Ectodermal cell (in vitro differentiated cells): ENCODE results near the gene TMEM219.
"Not testable (repeated sequence)": the region's sequence is repeated elsewhere in the genome, so short reads cannot be mapped to it uniquely, and the experiment has no call there.

Source experiments
- H3K27ac ChIP-seq: 2 replicates; pipeline ENCODE4 v1.7.0; 2013; ENCODE audit warnings: mild to moderate bottlenecking, low read depth, low read length; ENCODE audit not compliant: insufficient read depth, poor library complexity, severe bottlenecking
- H3K27me3 ChIP-seq: 2 replicates; pipeline ENCODE4 v1.7.0; 2013; ENCODE audit warnings: mild to moderate bottlenecking, low read length; ENCODE audit not compliant: insufficient read depth, control insufficient read depth, poor library complexity, severe bottlenecking
- H3K36me3 ChIP-seq: one replicate; pipeline ENCODE4 v1.7.0; 2013; ENCODE audit warnings: low read length; ENCODE audit not compliant: control insufficient read depth, insufficient read depth
- H3K4me1 ChIP-seq: one replicate; pipeline ENCODE4 v1.7.0; 2013; ENCODE audit warnings: low read length; ENCODE audit not compliant: control insufficient read depth, insufficient read depth
- H3K4me3 ChIP-seq: 2 replicates; pipeline ENCODE4 v1.7.0; 2013; ENCODE audit warnings: low read depth, low read length, control low read depth; ENCODE audit not compliant: insufficient read depth
- H3K9me3 ChIP-seq: 2 replicates; pipeline ENCODE4 v1.7.0; 2013; ENCODE audit warnings: mild to moderate bottlenecking, low read length, moderate library complexity; ENCODE audit not compliant: control insufficient read depth
- WGBS, 2 experiments: methylation state at CpG; one replicate each; pipeline ENCODE4 v1.1.7; 2013; ENCODE audit warnings: missing lambda C conversion rate in 2 of 2; 5-methylcytosine and 5-hydroxymethylcytosine counted together

TMEM219 gene

DNA sequence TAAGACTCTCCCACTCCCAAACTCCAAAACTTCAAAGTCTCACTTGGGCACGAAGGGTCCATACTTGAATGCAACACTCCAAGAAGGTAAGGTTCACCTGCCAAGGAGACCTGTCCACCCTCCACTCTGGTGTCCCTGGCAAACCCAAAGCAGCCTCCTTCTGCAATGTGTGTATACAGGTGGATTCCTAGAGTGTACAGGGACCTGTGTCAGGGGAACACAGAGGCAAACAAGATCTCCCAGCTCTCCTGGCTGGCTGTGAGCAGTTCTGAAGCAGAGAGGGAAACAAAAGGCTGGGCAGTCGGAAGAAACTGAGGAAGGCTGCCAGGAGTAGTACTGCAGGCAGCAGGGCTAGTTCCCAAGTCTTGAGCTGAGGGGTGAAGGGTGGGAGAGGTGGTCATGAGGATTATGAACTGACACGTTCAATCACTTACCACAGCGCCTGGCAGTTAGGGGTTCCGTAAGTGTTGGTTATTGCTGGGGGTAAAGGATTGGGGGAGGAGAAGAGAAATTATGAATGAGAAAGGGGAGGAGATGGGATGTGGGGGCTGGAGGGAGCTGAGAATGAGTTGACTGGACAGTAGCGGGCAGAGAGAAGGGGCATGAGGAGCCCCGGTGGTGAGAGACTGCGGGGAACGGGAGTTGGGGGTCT lies 36.6 kb upstream of the TMEM219 start:
- Histone ChIP-seq H3K27ac (no peak overlapping the region), H3K4me3 (peak overlapping the region; percentile 81), H3K27me3 (no peaks in the 10 kb centered on the region), H3K4me1 (no peaks in the 10 kb centered on the region), H3K36me3 (no peaks in the 10 kb centered on the region), H3K9me3 (no peaks in the 10 kb centered on the region)
- WGBS, 2 experiments, result 10 to 12% methylated on average over 9 of the region's 9 CpGs

DNA sequence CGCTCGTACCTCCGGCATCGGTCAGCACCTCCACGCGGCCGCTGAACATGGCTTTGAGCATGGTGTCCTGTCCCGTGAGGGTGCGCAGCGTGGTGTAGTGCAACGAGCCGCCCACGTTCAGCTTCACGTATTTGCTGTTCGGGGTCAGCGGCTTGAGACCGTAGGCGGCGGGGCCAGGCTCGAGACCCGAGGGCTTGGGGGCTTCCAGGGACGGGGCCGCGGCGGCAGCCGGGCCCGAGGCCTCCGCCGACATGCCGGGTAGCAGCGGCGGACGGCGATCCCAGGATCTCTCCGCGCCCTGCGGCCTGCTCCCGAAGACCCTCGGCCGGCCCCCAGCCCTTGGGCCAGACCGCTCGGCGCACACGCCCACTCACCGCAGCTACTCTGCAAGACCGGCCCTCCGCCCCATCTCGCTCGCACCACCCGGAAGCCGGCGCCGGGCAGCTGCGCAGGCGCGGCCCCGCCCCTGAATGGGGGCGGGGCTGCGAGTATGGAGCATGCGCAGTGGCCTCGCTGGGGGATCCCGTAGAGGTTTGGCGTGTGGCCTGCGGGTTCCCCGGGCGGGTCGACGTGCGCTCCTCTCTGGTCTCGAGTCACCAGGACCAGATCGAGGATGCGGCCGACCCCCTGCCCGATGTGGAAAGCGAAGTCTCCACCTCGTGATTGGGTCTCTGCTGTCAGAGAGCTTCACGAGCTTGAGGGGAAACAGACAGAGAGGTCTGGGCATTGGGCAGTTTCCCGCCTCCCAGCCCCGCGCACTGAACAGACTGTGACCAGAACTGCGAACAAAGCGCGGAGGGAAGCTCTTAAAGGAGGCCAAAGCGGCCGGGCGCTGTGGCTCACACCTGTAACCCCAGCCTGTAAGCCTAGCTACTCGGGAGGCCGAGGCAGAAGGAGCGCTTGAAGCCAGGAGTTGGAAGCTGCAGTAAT lies 35.8 kb upstream of the TMEM219 start, which contains the start of gene KCTD13:
TSS of gene KCTD13 (minus strand) at position 446 of the 930 bp plus-strand sequence. CDS start at position 253, 193 bp downstream.
- Histone ChIP-seq H3K4me1 (no peaks in the 10 kb centered on the region), H3K9me3 (no peaks in the 10 kb centered on the region), H3K36me3 (no peaks in the 10 kb centered on the region), H3K27me3 (no peaks in the 10 kb centered on the region), H3K4me3 (peak within 1 kb of the TSS; percentile 81), H3K27ac (peak within 1 kb of the TSS; percentile 80)
- 0 to 1% methylated on average over 89 of the region's 89 CpGs for WGBS, 2 experiments

DNA sequence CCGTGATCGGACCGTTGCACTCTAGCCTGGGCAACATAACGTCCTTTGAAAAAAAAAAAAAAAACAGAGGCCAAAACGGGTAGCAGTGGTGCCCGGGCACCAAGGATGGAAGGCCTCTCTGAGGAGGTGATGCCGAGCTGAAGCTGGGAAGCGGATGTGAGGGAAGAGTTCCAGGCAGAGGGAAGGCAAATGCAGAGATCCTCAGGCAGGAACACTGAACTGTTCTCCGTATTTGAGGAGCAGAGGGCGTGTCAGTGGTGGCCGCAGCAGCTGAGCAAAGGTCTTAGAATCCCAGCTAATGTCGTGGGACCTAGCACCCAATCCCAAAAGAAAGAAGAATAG lies 35.2 kb upstream of the TMEM219 start:
- Histone ChIP-seq H3K27me3 (no peaks in the 10 kb centered on the region), H3K36me3 (no peaks in the 10 kb centered on the region), H3K4me1 (no peaks in the 10 kb centered on the region), H3K4me3 (peak overlapping the region; percentile 81), H3K9me3 (no peaks in the 10 kb centered on the region), H3K27ac (peak overlapping the region; percentile 80)
- 15 to 19% methylated on average over 12 of the region's 12 CpGs for WGBS, 2 experiments

DNA sequence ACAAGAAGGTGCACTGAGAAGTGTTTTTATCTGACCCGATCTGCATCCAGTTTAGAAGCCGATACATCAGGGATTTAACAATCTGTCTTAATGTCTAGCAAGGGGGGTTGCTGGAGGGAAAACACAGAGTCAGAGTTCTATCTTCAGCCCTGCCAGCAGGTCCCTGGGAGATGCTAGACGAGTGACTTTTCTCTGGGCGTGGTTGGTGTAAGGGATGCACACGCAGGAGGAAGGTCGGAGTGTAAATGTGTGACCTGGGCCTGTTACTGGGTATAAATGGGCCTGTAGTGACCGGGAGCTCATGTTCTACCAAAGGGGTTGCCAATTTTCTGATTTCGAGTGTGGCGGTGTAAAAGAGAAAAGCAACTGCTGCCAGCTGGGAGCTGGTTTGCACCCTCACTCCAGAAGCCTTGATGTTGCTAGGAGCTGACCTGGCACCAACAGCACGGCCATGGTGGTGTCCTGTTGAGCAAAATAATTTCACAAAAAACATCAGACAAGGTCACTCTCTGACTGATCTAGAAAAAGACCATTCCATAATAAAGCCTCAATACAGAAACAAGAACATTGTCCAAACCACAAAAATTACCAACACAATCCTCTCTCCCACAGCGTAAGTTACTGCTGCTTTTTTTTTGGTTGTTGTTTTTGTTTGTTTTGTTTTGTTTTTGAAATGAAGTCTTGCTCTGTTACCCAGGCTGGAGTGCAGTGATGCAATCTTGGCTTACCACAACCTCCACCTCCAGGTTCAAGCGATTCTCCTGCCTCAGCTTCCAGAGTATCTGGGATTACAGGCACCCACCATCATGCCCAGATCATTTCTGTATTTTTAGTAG lies 34.6 kb upstream of the TMEM219 start:
- no peaks in the 10 kb centered on the region for H3K27me3 ChIP-seq
- no peaks in the 10 kb centered on the region for H3K36me3 ChIP-seq
- no peak overlapping the region for H3K27ac ChIP-seq
- peak overlapping the region; percentile 81 for H3K4me3 ChIP-seq
- WGBS, 2 experiments, result 85 to 87% methylated on average over 11 to 12 of the region's 12 CpGs
- H3K9me3 ChIP-seq, result no peaks in the 10 kb centered on the region
- no peaks in the 10 kb centered on the region for H3K4me1 ChIP-seq

DNA sequence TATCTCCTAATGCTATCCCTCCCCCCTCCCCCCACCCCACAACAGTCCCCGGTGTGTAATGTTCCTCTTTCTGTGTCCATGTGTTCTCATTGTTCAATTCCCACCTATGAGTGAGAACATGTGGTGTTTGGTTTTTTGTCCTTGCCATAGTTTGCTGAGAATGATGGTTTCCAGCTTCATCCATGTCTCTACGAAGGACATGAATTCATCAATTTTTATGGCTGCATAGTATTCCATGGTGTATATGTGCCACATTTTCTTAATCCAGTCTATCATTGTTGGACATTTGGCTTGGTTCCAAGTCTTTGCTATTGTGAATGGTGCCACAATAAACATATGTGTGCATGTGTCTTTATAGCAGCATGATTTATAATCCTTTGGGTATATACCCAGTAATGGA lies 30.1 kb upstream of the TMEM219 start:
- 83 to 86% methylated on average over 1 of the region's 2 CpGs for WGBS, 2 experiments
- H3K9me3 ChIP-seq, H3K36me3 ChIP-seq, H3K27me3 ChIP-seq, H3K4me3 ChIP-seq, H3K4me1 ChIP-seq, H3K27ac ChIP-seq: not testable (repeated sequence)

DNA sequence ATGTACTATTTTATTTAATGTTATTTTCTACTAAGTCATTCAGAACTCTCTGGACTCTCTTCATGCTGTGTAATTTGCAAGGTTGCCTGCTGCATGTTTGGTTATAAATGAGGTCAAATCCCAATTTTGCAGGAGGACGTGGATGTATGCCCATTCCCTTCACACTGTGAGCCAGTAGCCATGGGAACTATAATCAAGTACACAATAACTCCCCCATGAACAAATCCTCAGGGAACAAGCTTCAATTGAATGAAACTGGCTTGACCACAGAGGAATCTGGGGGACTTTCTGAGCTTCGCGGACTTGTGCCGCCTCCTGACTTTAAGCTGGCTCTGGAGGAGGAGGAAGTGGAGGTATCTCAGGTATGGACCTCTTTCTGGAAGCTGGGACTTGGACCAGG lies 21.2 kb upstream of the TMEM219 start:
- no peaks in the 10 kb centered on the region for H3K9me3 ChIP-seq
- WGBS, 2 experiments, result 86% methylated on average over 4 of the region's 4 CpGs

DNA sequence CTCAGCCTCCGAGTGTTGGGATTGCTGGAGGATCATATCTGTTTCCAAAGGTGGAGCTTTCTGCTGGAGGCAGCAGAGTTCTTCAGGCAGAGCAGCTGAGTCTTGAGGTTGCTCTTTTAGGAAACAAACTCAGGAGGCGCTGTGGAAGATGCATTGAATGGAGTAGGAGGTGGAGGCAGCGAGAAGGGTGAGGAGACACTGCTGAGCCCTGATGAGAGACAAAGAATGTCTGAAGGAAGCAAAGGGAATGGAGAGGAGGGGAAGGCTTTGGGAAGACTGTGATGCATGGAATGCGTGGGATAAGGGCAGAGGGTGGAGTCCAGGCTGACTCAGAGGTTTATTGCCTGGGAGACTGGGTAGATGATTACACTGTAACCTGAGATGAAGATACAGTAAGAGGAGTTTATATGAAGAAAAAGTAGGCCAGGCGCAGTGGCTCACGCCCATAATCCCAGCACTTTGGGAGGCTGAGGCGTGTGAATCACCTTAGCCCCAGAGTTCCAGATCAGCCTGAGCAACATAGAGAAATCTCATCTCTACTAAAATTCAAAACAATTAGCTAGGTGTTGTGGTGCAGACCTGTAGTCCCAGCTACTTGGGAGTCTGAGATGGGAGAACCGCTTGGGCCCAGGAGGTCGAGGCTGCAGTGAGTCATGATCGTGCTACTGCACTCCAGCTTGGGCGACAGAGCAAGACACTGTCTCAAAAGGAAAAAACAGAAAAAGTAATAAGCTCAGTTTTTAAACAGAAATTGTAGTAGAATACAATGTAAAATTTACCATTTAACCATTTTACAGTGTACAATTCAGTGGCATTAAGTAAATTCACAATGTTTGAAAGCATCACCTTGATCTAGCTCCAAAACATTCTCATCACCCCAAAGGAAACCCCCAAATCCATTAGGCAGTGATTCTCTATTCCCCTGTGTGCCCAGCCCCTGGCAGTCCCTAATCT lies 17.8 kb upstream of the TMEM219 start:
- no peaks in the 10 kb centered on the region for H3K27me3 ChIP-seq
- WGBS, 2 experiments, result 69 to 73% methylated on average over 11 of the region's 11 CpGs
- no peaks in the 10 kb centered on the region for H3K4me1 ChIP-seq
- no peaks in the 10 kb centered on the region for H3K9me3 ChIP-seq
- no peak overlapping the region for H3K27ac ChIP-seq
- no peak overlapping the region for H3K4me3 ChIP-seq
- H3K36me3 ChIP-seq, result no peaks in the 10 kb centered on the region

More for the DNA sequence above, 21.2 kb upstream of the TMEM219 start:
- Histone ChIP-seq H3K27me3 (no peaks in the 10 kb centered on the region), H3K4me3 (no peak overlapping the region), H3K36me3 (no peaks in the 10 kb centered on the region), H3K4me1 (no peaks in the 10 kb centered on the region), H3K27ac (no peak overlapping the region)

DNA sequence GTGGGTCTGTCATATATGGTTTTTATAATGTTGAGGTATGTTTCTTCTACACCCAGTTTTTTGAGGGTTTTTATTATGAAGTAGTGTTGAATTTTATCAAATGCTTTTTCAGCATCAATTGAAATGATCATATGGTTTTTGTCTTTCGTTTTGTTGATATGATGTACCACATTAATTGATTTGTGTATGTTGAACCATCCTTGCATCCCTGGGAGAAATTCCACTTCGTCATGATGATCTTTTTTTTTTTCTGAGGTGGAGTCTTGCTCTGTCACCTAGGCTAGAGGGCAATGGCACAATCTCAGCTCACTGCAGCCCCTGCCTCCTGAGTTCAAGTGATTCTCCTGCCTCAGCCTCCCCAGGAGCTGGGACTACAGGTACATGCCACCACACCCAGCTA lies 14.0 kb upstream of the TMEM219 start:
- 85 to 87% methylated on average over 2 of the region's 2 CpGs for WGBS, 2 experiments
- Histone ChIP-seq H3K9me3 (no peaks in the 10 kb centered on the region), H3K4me1 (no peaks in the 10 kb centered on the region), H3K36me3 (no peaks in the 10 kb centered on the region), H3K27ac (no peak overlapping the region), H3K4me3 (no peak overlapping the region), H3K27me3 (no peaks in the 10 kb centered on the region)

DNA sequence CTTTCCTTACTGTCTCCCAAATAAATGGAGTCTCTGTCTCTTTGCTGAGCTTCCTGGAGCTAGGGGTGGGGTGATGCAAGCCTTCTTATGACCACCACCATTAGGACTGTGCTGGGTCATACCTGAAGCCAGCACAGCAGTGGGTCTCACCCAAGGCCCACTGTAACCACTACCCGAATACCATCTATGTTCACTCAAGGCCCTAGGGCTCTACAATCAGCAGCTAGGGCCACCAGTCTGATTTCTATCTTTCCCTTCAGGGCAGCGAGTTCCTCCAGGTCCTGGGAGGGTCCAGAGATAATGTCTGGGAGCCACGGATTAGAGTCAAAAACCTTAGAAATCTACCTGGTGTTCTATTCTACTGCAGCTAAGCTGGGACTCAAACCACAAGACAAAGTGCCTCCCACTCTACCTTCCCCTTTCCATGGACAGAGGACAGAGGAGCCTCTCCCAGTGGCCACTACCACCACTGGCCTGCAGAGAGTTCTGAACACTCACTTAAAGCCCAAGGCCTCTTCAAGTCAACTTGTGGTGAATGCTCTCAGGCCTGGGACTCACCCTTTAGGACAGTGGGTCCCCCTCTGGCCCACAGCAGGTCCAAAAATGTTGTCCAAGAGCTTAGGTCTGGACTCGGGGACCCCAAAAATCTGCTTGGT lies 10.9 kb upstream of the TMEM219 start:
- H3K27ac ChIP-seq, result no peak overlapping the region
- H3K4me3 ChIP-seq, result no peak overlapping the region
- H3K9me3 ChIP-seq, result no peaks in the 10 kb centered on the region
- no peaks in the 10 kb centered on the region for H3K4me1 ChIP-seq
- H3K27me3 ChIP-seq, result no peaks in the 10 kb centered on the region
- no peaks in the 10 kb centered on the region for H3K36me3 ChIP-seq
- 91 to 92% methylated on average over 4 of the region's 4 CpGs for WGBS, 2 experiments
